ENCODE data around the gene PTK6.
A peak's percentile ranks its signal among the peaks of the same experiment; 100 is the strongest.
"Not testable (repeated sequence)": the region's sequence is repeated elsewhere in the genome, so short reads cannot be mapped to it uniquely, and the experiment has no call there.

PTK6 gene

DNA sequence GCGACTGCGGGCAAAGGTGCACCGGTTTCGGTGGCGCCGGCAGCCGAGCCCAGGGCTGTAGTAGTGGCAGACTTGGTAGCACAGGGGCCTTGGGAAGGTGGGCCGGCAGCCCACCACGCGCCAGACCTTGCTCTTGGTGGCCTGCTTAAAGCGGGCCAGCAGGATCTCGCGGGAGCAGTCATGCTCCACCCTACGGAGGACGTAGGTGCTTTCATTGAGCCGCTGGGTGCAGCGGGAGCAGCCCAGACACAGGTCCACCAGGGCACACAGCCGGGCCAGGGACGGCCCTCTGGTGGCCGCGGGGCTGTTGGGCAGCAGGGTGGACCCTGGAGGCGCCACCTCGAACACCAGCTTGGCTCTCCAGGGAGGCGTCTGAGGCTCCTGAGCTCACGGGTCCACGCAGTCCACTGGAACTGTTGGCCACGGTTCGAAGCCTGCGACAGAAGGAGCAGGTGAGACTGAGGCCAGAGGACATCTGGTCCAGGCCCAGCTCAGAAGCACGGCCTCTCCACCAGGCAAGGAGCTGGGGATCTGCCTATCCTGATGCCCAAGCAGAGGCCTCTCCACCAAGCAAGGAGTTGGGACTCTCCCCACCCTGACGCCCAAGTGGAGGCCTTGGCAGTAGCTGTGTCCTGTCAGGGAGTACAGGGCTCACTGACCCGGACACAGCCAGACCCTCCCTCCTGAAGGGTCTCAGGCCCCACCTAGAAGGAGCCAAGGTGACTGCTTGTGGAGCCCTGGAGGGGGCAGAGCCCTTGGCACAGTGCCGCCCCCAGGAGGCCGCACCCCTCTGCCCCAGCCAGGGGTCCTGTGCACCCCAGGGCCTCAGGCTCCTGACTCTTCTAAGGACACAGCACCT is 35.8 kb upstream of the PTK6 start:
- TF ChIP-seq ELF4 (IDR thresholded peaks at IDR 0.05) (no peak), FOXK2 (IDR thresholded peaks at IDR 0.05) (no peak), L3MBTL2 (conservative IDR thresholded peaks at IDR 0.05) (no peak), SUZ12 (IDR thresholded peaks at IDR 0.05) (no peak), SP1 (IDR thresholded peaks at IDR 0.05) (no peak), FOXA1 (IDR thresholded peaks at IDR 0.05) (no peak), ZNF384 (IDR thresholded peaks at IDR 0.05) (no peak), HDGF (IDR thresholded peaks at IDR 0.05; ENCODE audit: borderline replicate concordance) (no peak), BHLHE40 (IDR thresholded peaks at IDR 0.05; ENCODE audit: borderline replicate concordance) (no peak), TARDBP (IDR thresholded peaks at IDR 0.05) (no peak), FOXM1 (IDR thresholded peaks at IDR 0.05; ENCODE audit: borderline replicate concordance) (no peak), ARNT (IDR thresholded peaks at IDR 0.05) (no peak), NFRKB (IDR thresholded peaks at IDR 0.05) (no peak), CTBP1 (IDR thresholded peaks at IDR 0.05; ENCODE audit: borderline replicate concordance) (no peak), LEF1 (IDR thresholded peaks at IDR 0.05; ENCODE audit: borderline replicate concordance) (no peak)
- TF ChIP-seq, protein P1, sequence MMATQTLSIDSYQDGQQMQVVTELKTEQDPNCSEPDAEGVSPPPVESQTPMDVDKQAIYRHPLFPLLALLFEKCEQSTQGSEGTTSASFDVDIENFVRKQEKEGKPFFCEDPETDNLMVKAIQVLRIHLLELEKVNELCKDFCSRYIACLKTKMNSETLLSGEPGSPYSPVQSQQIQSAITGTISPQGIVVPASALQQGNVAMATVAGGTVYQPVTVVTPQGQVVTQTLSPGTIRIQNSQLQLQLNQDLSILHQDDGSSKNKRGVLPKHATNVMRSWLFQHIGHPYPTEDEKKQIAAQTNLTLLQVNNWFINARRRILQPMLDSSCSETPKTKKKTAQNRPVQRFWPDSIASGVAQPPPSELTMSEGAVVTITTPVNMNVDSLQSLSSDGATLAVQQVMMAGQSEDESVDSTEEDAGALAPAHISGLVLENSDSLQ (IDR thresholded peaks at IDR 0.05): no peak
- POLR2A ChIA-PET: interaction anchor here (1.2 to 2.0 kb wide), 4 partner anchors 23 to 135 kb away, joined by 3 to 8 read pairs (median 4); partner anchors contain the start of genes ARFRP1 and ZGPAT
- CTCF ChIA-PET: no interaction called here
- DNase-seq (ENCODE audit: extremely low spot score): peak; percentile 31

DNA sequence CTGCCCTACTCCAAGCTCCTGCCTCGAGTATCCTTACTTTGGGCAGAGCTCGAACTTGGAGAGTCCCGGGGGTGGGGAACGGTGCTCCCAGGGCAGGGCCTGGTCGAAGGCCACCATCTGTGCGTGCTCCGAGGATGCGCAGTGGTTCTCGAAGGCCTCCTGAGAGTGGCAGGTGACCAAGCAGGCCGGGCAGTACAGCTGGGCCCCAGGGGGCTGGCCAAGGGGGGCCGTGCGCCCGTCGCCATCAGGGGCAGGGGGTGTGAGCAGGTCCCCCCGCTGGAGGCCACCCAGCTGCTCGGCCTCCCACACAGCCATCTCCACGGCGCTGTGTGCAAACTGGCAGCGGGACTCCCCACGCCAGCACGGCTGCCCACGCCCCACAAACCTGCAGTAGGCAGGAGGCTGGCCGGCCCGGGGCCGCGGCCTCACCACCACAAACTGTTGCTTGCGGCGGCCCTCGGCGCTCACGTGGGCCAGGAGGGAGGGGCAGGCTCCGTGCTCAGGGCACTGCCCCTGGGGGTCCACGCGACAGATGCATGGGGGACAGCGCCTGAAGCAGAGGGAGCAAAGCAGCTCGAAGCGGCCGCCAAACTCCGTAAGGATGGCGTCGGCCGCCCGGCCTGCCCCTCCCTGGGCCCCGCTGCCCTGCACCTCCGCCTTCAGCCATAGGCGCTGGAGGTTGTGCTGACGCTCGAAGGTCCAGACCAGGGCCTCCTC is 35.1 kb upstream of the PTK6 start:
- no peak for DNase-seq (ENCODE audit: extremely low spot score)
- ChIA-PET POLR2A (interaction anchor here (0.8 to 1.0 kb wide), 2 partner anchors 44 to 51 kb away, joined by 3 read pairs; no protein-coding TSS in a partner anchor), CTCF (no interaction called here)
- TF ChIP-seq ARNT (IDR thresholded peaks at IDR 0.05) (no peak), FOXK2 (IDR thresholded peaks at IDR 0.05) (no peak), L3MBTL2 (conservative IDR thresholded peaks at IDR 0.05) (no peak), SUZ12 (IDR thresholded peaks at IDR 0.05) (no peak), HDGF (IDR thresholded peaks at IDR 0.05; ENCODE audit: borderline replicate concordance) (no peak)

DNA sequence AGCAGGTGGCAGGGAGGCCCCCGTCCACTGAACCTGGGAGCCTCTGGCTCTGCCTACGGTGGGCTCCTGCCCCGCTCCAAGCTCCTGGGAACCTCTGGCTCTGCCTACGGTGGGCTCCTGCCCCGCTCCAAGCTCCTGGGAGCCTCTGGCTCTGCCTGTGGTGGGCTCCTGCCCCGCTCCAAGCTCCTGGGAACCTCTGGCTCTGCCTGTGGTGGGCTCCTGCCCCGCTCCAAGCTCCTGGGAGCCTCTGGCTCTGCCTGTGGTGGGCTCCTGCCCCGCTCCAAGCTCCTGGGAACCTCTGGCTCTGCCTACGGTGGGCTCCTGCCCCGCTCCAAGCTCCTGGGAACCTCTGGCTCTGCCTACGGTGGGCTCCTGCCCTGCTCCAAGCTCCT is 33.9 kb upstream of the PTK6 start:
- CTCF ChIA-PET; POLR2A ChIA-PET; DNase-seq (ENCODE audit: extremely low spot score): not testable (repeated sequence)

DNA sequence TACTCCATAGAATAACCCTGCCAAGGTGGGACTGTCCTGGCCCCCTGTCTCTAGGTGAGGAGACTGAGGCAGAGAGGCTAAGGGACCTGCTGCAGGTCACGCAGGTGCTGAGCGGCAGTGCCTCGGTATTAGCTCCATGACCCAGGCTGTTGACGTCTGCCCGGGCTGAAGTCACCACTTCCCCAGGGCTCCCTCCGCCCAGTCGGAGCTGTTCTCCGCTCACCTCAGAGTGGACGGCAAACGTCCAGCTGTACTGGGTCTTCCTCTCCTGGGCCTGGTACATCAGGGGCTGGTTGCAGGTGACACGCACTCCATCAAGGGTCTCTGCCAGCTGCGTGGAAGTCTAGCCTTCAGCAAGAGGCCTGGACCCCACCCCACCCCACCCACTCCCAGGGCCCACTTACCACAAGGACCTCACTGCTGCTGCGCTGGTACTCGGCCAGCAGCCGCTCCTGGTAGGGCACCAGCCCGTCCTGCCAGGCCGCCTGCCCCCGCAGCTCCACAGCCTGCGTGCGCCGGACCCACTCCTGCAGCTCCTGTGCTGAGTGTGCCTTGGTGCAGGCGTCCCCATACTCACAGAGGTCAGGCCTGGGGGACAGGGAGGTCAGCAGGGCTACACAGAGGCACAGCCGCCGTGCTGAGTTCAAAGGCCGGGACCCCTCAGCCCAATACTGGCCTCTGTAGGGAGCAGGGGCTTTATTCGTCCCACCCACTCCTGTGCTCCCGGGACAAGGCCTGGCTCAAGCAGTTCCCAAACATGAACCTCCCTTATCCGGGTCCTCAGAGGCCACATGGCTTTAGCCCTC is 33.3 kb upstream of the PTK6 start:
- POLR2A ChIA-PET: no interaction called here
- no peak for TF ChIP-seq ELF4 (IDR thresholded peaks at IDR 0.05)
- TF ChIP-seq SP1 (IDR thresholded peaks at IDR 0.05): no peak
- no peak for TF ChIP-seq LEF1 (IDR thresholded peaks at IDR 0.05; ENCODE audit: borderline replicate concordance)
- TF ChIP-seq ARNT (IDR thresholded peaks at IDR 0.05): no peak
- no peak for TF ChIP-seq SUZ12 (IDR thresholded peaks at IDR 0.05)
- TF ChIP-seq ZNF384 (IDR thresholded peaks at IDR 0.05): no peak
- no peak for TF ChIP-seq FOXM1 (IDR thresholded peaks at IDR 0.05; ENCODE audit: borderline replicate concordance)
- CTCF ChIA-PET: no interaction called here
- no peak for DNase-seq (ENCODE audit: extremely low spot score)

DNA sequence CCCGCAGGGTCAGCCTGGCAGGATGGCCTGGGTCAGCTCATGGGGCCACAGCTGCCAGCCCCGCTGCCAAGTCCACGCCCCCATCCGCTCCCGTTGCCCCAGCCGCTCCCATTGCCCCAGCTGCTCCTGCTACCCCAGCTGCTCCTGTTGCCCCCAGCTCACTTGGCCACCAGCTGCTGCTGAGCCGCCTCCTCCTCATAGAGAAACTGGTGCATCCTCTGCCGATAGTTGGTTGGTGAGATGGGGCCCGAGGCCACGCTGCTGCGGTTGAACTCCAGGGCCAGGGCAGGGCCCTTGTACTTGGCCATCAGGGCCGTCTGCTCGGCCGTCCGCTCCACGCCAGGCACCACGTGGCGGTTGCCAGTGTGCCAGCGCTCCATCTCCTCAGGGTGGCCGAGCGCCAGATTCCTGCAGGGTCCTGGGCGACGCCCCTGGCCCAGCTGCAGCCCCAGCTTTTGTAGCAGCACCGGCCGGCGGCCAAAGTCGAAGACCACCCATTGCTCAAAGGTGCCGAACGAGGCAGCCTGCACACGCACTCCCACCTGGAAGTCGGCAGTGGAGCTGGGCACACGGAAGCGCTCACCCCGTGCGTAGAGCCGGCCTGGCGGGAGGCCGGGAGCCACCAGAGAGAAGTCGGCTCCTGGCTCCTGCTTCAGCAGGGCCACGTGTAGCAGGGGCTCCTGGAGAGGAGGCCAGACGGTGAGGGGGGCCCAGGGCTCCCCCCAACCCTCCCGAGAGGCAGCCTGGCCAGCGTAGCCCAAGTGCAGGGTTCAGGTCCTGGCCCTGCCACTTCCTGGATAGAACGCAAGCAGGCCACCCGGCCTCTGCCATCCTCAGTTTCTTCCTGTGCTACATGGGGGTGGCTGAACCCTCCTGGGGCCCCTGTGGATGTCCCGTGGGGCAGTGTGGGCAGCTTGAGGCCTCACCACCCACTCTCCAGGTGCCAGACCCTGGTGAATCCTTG is 32.1 kb upstream of the PTK6 start:
- no peak for TF ChIP-seq BHLHE40 (IDR thresholded peaks at IDR 0.05; ENCODE audit: borderline replicate concordance)
- ChIA-PET POLR2A (no interaction called here), CTCF (no interaction called here)
- no peak for DNase-seq (ENCODE audit: extremely low spot score)

DNA sequence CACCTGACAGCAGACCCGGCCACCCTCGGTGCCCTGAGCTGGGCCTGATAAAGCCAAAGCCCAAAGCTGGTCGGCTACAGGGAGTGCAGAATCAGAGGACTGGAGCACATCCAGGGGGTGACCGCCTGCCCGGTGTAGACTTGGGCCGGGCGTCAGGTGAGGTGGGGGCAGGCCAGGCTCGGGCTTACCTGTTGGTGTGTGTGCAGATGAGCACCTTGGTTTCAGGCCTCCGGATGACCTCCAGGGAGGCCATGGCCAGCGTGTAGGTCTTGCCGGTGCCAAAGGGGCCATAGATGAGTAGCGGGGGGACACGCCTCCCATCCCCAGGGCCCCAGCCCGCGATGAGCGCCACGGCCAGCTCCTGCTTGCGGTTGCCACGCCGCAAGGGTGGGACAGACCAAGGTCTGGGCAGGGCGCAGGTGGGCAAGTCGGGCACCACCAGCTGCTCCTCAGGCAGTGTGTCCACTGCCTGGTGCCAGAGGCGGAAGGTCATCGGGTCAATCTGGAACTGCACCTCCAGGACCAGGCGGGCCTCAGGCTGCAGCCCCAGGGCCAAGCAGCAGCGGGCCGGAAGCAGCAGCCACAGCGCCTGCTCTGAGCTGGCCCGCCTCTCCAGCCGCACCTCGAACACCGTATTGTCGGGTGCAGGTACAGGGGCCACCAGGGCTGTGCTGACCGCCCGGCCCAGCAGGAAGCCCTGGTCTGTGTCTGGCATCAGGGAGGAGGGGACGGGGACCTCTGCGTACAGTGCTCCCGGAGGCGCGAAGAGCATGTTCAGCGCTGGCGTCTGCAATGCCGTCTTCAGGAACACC is 31.2 kb upstream of the PTK6 start:
- no peak for DNase-seq (ENCODE audit: extremely low spot score)
- CTCF ChIA-PET: no interaction called here
- POLR2A ChIA-PET: no interaction called here
- TF ChIP-seq NFRKB (IDR thresholded peaks at IDR 0.05): no peak
- no peak for TF ChIP-seq FOXA1 (IDR thresholded peaks at IDR 0.05)
- TF ChIP-seq, protein P1 (IDR thresholded peaks at IDR 0.05): no peak
- no peak for TF ChIP-seq ELF4 (IDR thresholded peaks at IDR 0.05)
- TF ChIP-seq ZNF384 (IDR thresholded peaks at IDR 0.05): no peak
- no peak for TF ChIP-seq FOXK2 (IDR thresholded peaks at IDR 0.05)
- TF ChIP-seq BHLHE40 (IDR thresholded peaks at IDR 0.05; ENCODE audit: borderline replicate concordance): no peak
- no peak for TF ChIP-seq TARDBP (IDR thresholded peaks at IDR 0.05)
- no peak for TF ChIP-seq ARNT (IDR thresholded peaks at IDR 0.05)
- no peak for TF ChIP-seq LEF1 (IDR thresholded peaks at IDR 0.05; ENCODE audit: borderline replicate concordance)
